Mesothelial cell of epicardium (in vitro differentiated cells): ENCODE data around the gene RNF223. TPM values are rescaled to one million over a fixed set of nuclear protein-coding genes. Genes with fewer than 3 reads are reported as not detected.

Experiments
- DNase-seq, 2 experiments: peaks; one replicate each; pipeline ENCODE4 v3.0.0; 2021; ENCODE audit warnings: low spot score in 2 of 2; ENCODE audit not compliant: unreplicated experiment in 2 of 2
- H3K27ac Mint-ChIP-seq: 2 replicates; pipeline ENCODE4 v1.8.0; 2021; ENCODE audit warnings: mixed read lengths
- H3K27me3 Mint-ChIP-seq: 2 replicates; pipeline ENCODE4 v1.8.0; 2021; ENCODE audit warnings: low read depth, mixed read lengths
- H3K36me3 Mint-ChIP-seq: 2 replicates; pipeline ENCODE4 v1.8.0; 2021; ENCODE audit warnings: mixed read lengths
- H3K4me1 Mint-ChIP-seq: 2 replicates; pipeline ENCODE4 v1.8.0; 2021; ENCODE audit warnings: mixed read lengths
- H3K4me3 Mint-ChIP-seq: 2 replicates; pipeline ENCODE4 v1.8.0; 2021; ENCODE audit warnings: mild to moderate bottlenecking, moderate library complexity, mixed read lengths
- H3K9me3 Mint-ChIP-seq: 2 replicates; pipeline ENCODE4 v1.8.0; 2021; ENCODE audit warnings: mixed read lengths
- CTCF ChIP-seq: fragments of 200-600 bp; sonication (generic); IDR thresholded peaks from one replicate; pipeline ENCODE4 v1.5.0; 2021; ENCODE audit warnings: antibody characterized with exemption; ENCODE audit not compliant: unreplicated experiment
- total RNA-seq: library from RNA; stranded (reverse); gene quantifications from 3 replicates; pipeline ENCODE4 v1.2.1, GENCODE V29; 2021

Gene RNF223
- 0.27 to 0.57 TPM (median 0.40 TPM) in 3 replicates for total RNA-seq

GRCh38 chr1:1073743-1074587 is at the start of gene RNF223:
TSS of gene RNF223 (minus strand) at chr1:1074306. CDS start at chr1:1072566, 1,740 bp downstream.
- Mint-ChIP-seq H3K27ac (no peak within 1 kb of the TSS), H3K4me3 (no peak within 1 kb of the TSS), H3K27me3 (peaks cover 10% of the 10 kb centered on the region), H3K36me3 (no peaks in the 10 kb centered on the region), H3K4me1 (no peaks in the 10 kb centered on the region), H3K9me3 (no peaks in the 10 kb centered on the region)
- no peak for TF ChIP-seq CTCF
- no peak for DNase-seq

GRCh38 chr1:1122981-1123480 is 48.9 kb upstream of the RNF223 start:
- peak in 1 of 2 experiments; percentile 16 for DNase-seq

DNA sequence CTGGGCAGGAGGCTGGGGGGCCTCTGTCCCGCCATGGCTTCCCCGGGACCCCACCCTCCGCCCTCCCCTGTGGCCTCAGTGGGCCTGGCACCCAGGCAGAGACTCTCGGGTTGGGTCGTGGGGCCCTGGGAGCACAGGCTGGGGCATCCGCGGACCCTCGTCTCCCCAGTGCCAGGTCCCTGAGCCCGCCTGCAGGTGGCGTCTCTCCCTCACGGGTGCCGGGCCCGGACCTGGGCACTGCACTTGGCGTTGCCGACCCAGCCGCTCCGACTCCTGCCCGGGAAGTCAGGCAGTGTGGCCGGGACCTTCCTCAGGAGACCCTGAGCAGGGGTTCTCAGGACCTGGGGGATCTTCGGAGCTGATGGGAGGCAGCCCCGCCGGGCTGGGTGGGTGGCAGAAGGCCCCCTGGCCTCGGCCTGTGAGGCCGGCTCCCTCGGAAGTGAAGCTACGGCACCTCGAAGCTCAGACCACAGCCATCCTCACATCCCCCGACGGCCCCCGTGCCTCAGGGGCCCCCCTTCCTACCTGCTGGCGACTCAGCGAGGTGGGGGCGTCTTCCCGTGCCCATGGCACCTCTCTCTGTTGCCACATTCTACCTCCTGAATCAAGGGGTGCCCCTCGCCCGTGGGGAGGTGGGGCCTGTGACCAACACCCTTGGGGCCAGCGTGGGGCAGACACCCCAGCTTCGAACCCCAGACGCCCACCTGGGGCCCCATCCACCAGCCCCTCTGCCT is 48.1 kb upstream of the RNF223 start:
- Mint-ChIP-seq H3K4me3 (no peak overlapping the region), H3K9me3 (no peaks in the 10 kb centered on the region), H3K27me3 (peaks cover 32% of the 10 kb centered on the region), H3K4me1 (peaks cover 5% of the 10 kb centered on the region), H3K36me3 (no peaks in the 10 kb centered on the region), H3K27ac (no peak overlapping the region)
- peak; percentile 79 for TF ChIP-seq CTCF
- peak; percentile 78 to 86 for DNase-seq

More at GRCh38 chr1:1122981-1123480, 48.9 kb upstream of the RNF223 start:
- Mint-ChIP-seq H3K4me3 (no peak overlapping the region), H3K27me3 (peaks cover 24% of the 10 kb centered on the region), H3K9me3 (no peaks in the 10 kb centered on the region), H3K36me3 (no peaks in the 10 kb centered on the region), H3K27ac (no peak overlapping the region), H3K4me1 (peaks cover 5% of the 10 kb centered on the region)
- no peak for TF ChIP-seq CTCF

DNA sequence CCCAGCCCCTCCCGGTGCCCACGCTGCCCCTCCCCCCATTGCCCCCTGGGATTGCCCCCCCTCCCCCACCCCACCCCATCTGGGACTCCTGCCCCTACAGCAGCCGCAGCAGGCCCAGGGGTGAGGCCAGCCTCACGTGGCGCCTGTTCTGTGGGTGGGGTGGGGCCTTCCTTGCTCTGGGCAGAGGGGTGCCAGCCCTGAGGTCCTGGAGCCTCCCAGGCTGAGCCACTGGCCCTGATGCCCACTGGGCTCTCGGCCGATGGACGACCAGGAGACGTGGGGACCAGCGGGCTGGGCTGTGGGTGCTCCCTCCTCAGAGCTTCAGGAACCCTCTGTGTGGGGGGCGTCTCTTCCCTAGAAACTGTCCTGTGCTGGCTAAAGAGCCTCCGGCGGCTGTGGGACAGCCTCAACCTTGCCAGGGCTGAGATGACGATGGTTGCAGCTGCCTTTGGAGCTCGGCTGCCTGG is 47.5 kb upstream of the RNF223 start:
- Mint-ChIP-seq H3K36me3 (no peaks in the 10 kb centered on the region), H3K9me3 (no peaks in the 10 kb centered on the region), H3K4me3 (no peak overlapping the region), H3K27ac (no peak overlapping the region), H3K27me3 (peaks cover 36% of the 10 kb centered on the region), H3K4me1 (peaks cover 5% of the 10 kb centered on the region)
- peak in 1 of 2 experiments; percentile 16 for DNase-seq
- no peak for TF ChIP-seq CTCF

DNA sequence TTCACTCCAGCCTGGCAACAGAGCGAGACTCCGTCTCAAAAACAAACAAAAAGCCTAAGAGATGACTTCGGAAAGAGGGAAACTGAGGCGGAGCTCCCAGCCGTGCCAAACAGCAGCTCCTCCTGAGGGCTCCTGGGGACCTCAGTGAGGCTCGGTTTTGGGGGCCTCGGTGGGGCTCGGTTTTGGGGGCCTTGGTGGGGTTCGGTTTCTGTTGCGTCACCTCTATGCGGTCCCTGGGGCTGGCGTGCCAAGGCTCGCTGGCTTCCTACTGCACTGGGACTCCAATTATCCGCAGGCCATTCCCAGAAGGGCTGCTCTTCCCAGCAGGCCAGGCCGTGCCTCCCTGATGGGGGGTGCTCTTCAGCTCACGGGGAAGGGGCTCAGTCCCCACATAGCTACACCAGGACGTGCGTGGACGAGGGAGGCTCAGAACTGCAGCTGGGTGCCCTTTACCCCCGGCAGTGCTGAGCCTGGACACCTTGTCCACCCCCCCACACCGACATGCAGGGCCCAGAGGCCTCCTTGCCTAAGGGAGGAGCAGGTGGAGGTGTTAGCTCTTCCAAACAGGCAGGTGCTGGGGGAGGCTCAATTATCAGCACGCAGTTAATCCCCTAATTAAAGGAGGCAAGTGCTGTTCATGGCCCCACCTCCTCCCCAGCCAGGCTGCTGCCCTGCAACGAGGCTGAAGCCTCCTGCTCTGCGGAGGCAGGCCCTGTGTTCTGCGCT is 46.9 kb upstream of the RNF223 start:
- Mint-ChIP-seq H3K27me3 (peaks cover 36% of the 10 kb centered on the region), H3K9me3 (no peaks in the 10 kb centered on the region), H3K27ac (no peak overlapping the region), H3K4me1 (peaks cover 5% of the 10 kb centered on the region), H3K36me3 (no peaks in the 10 kb centered on the region), H3K4me3 (no peak overlapping the region)
- no peak for DNase-seq
- no peak for TF ChIP-seq CTCF
